A549 (cell line): ENCODE results near the gene TRIM73. TPM values are rescaled to one million over a fixed set of nuclear protein-coding genes. Genes with fewer than 3 reads are reported as not detected.
A peak's percentile ranks its signal among the peaks of the same experiment; 100 is the strongest.
"Not testable (repeated sequence)": the region's sequence is repeated elsewhere in the genome, so short reads cannot be mapped to it uniquely, and the experiment has no call there.

Source experiments
- ATAC-seq, 2 experiments: fragments of 200-7000 bp in 1 of 2; fragments of >200 bp in 1 of 2; cut with Nextera tagmentation in 1 of 2; cut with Tn5 transposase in 1 of 2; 3 replicates each; pipeline versions ENCODE4 v1.8.0 to v1.9.1; 2018 to 2020; ENCODE audit warnings: mild to moderate bottlenecking in 1 of 2, moderate library complexity in 1 of 2
- CTCF ChIA-PET: fragments of 300-600 bp; sonication (Branson Sonifier 250); formaldehyde crosslinking; extraction: SDS; loops from one replicate; lab custom pipeline; 2021; ENCODE audit warnings: antibody characterized with exemption, inconsistent platforms; lab: Yijun Ruan, JAX
- POLR2A ChIA-PET: fragments of 350-600 bp; formaldehyde crosslinking; extraction: SDS; loops from one replicate; lab custom pipeline; 2021; ENCODE audit warnings: antibody characterized with exemption, inconsistent platforms; lab: Yijun Ruan, JAX
- DNase-seq, 2 experiments: peaks; one replicate each; pipeline versions ENCODE4 v3.0.0 to v3.0.0-alpha.2; 2011 to 2016; ENCODE audit warnings: low read depth in 1 of 2, low spot score in 1 of 2
- FAIRE-seq: peaks from 2 replicates; lab custom pipeline; 2011; peaks lifted over from hg19 to GRCh38; lab: Jason Lieb, UNC
- H3K27ac ChIP-seq, 2 experiments: fragments of >200 bp; sonication (Bioruptor Twin); formaldehyde crosslinking; 3 replicates each; pipeline ENCODE4 v1.5.1; 2016 to 2017
- H3K4me1 ChIP-seq: fragments of >200 bp; sonication (Bioruptor Twin); formaldehyde crosslinking; 3 replicates; pipeline ENCODE4 v1.6.1; 2016
- H3K4me2 ChIP-seq: fragments of >200 bp; sonication (Bioruptor Twin); formaldehyde crosslinking; 3 replicates; pipeline ENCODE4 v1.6.1; 2016
- H3K4me3 ChIP-seq: fragments of >200 bp; sonication (Bioruptor Twin); formaldehyde crosslinking; 3 replicates; pipeline ENCODE4 v1.5.1; 2016
- H3K9me3 ChIP-seq: fragments of >200 bp; sonication (Bioruptor Twin); formaldehyde crosslinking; 3 replicates; pipeline ENCODE4 v1.6.1; 2016
- POLR2A ChIP-seq: IDR thresholded peaks from 2 replicates; pipeline ENCODE4 v1.6.1; 2012; ENCODE audit warnings: mild to moderate bottlenecking, low read length
- WGBS: methylation state at CpG from one replicate; pipeline ENCODE4 v1.1.6; 2017; ENCODE audit errors: missing lambda C conversion rate; 5-methylcytosine and 5-hydroxymethylcytosine counted together
- polyA minus RNA-seq: library from RNA; depleted of rRNA, polyadenylated mRNA; stranded (reverse); fragments of >200 nt; gene quantifications from 2 replicates; pipeline ENCODE4 v1.2.3, GENCODE V29; 2011; rRNA and poly(A)+ RNA removed
- polyA plus RNA-seq, 4 experiments: library from polyadenylated mRNA; depleted of rRNA in 3 of 4; stranded (reverse); fragments of >200 nt; fragmentation: RNase III in 1 of 4; extraction: RNeasy Plus Mini Kit Qiagen cat#74134 plus additional on column Dnase treatment in 1 of 4; gene quantifications; 2 replicates in 3 of 4; 3 replicates in 1 of 4; pipeline ENCODE4 v1.2.3, GENCODE V29; 2011 to 2017

TRIM73 gene
- 0.63 and 0.97 TPM in 2 replicates for polyA plus RNA-seq (2011; rRNA removed)
- 0.52 and 0.66 TPM in 2 replicates for polyA plus RNA-seq (2012; cell fraction: cytosol; rRNA removed)
- 14.0 and 18.6 TPM in 2 replicates for polyA plus RNA-seq (2012; cell fraction: nucleus; rRNA removed)
- polyA plus RNA-seq (2017; fragmentation: RNase III; extraction: RNeasy Plus Mini Kit Qiagen cat#74134 plus additional on column Dnase treatment) = 2.0 to 2.9 TPM (median 2.5 TPM) in 3 replicates
- 0.58 and 1.0 TPM in 2 replicates for polyA minus RNA-seq

- CTCF ChIA-PET, FAIRE-seq, H3K27ac ChIP-seq, H3K4me1 ChIP-seq, POLR2A ChIA-PET, H3K4me2 ChIP-seq, DNase-seq, ATAC-seq, H3K4me3 ChIP-seq, H3K9me3 ChIP-seq: not testable (repeated sequence)
- WGBS = no CpG with 5 or more reads among the region's 34 CpGs
Measured at GRCh38 chr7:75395329-75395728, at the start of gene TRIM73. Gene TRIM73 (plus strand): TSS chr7:75395629. CDS start chr7:75398934, 3,305 bp downstream.

- peak; percentile 95 to 99 for ATAC-seq
- DNase-seq, H3K9me3 ChIP-seq, FAIRE-seq, POLR2A ChIA-PET, CTCF ChIA-PET, H3K4me1 ChIP-seq, H3K4me2 ChIP-seq: not testable (repeated sequence)
- Histone ChIP-seq H3K27ac (peak overlapping the region; percentile 62 to 76; a peak in 5 of 6 replicates), H3K4me3 (peak overlapping the region; percentile 42)
- WGBS = no CpG with 5 or more reads among the region's 70 CpGs
- TF ChIP-seq POLR2A = peak; percentile 18; the same call in 1 of the 2 replicates
Measured at GRCh38 chr7:75358671-75359541, 36.5 kb upstream of the TRIM73 start.

GRCh38 chr7:75359542-75359848, 35.9 kb upstream of the TRIM73 start:
- no CpG with 5 or more reads among the region's 29 CpGs for WGBS
- H3K4me2 ChIP-seq, H3K9me3 ChIP-seq, H3K4me1 ChIP-seq, CTCF ChIA-PET, DNase-seq, FAIRE-seq, POLR2A ChIA-PET: not testable (repeated sequence)
- peak in 1 of 2 experiments; percentile 89; a peak in 4 of 6 replicates for ATAC-seq
- Histone ChIP-seq H3K4me3 (peak overlapping the region; percentile 42), H3K27ac (peak overlapping the region in 1 of 2 experiments; percentile 76; a peak in 2 of 6 replicates)

GRCh38 chr7:75364079-75364478, 31.4 kb upstream of the TRIM73 start:
- CTCF ChIA-PET, ATAC-seq, FAIRE-seq, H3K27ac ChIP-seq, H3K4me3 ChIP-seq, DNase-seq, POLR2A ChIA-PET, H3K4me2 ChIP-seq, H3K9me3 ChIP-seq, H3K4me1 ChIP-seq: not testable (repeated sequence)
- WGBS = no CpG with 5 or more reads among the region's 3 CpGs

- H3K9me3 ChIP-seq, DNase-seq, H3K27ac ChIP-seq, POLR2A ChIA-PET, CTCF ChIA-PET, H3K4me1 ChIP-seq, H3K4me3 ChIP-seq, FAIRE-seq, H3K4me2 ChIP-seq: not testable (repeated sequence)
- ATAC-seq = peak; percentile 47 to 52; a peak in 4 of 6 replicates
- no CpG with 5 or more reads among the region's 5 CpGs for WGBS
Measured at GRCh38 chr7:75366643-75367042, 28.8 kb upstream of the TRIM73 start.

GRCh38 chr7:75367313-75367712, 28.1 kb upstream of the TRIM73 start:
- H3K27ac ChIP-seq, H3K9me3 ChIP-seq, H3K4me3 ChIP-seq, DNase-seq, CTCF ChIA-PET, POLR2A ChIA-PET, H3K4me2 ChIP-seq, FAIRE-seq, H3K4me1 ChIP-seq: not testable (repeated sequence)
- peak; percentile 42 to 72; a peak in 5 of 6 replicates for ATAC-seq
- 94% methylated on average over 4 of the region's 9 CpGs for WGBS

GRCh38 chr7:75374144-75374518, 21.3 kb upstream of the TRIM73 start:
- H3K27ac ChIP-seq, H3K4me2 ChIP-seq, DNase-seq, CTCF ChIA-PET, H3K9me3 ChIP-seq, POLR2A ChIA-PET, FAIRE-seq, H3K4me3 ChIP-seq, H3K4me1 ChIP-seq: not testable (repeated sequence)
- WGBS = no CpG with 5 or more reads among the region's 4 CpGs
- peak; percentile 52 to 73 for ATAC-seq

- DNase-seq, H3K27ac ChIP-seq, H3K9me3 ChIP-seq, H3K4me2 ChIP-seq, H3K4me1 ChIP-seq, POLR2A ChIA-PET, FAIRE-seq, CTCF ChIA-PET, H3K4me3 ChIP-seq: not testable (repeated sequence)
- ATAC-seq = peak; percentile 64
- no CpG with 5 or more reads among the region's 17 CpGs for WGBS
Measured at GRCh38 chr7:75374519-75375317, 20.7 kb upstream of the TRIM73 start.

- H3K4me3 ChIP-seq, FAIRE-seq, H3K4me2 ChIP-seq, CTCF ChIA-PET, POLR2A ChIA-PET, H3K4me1 ChIP-seq, H3K27ac ChIP-seq, DNase-seq, H3K9me3 ChIP-seq: not testable (repeated sequence)
- WGBS = no CpG with 5 or more reads among the region's 6 CpGs
- peak in 1 of 2 experiments; percentile 42; a peak in 3 of 6 replicates for ATAC-seq
Measured at GRCh38 chr7:75393194-75393593, 2.2 kb upstream of the TRIM73 start.

- DNase-seq, H3K9me3 ChIP-seq, CTCF ChIA-PET, POLR2A ChIA-PET, FAIRE-seq, H3K4me1 ChIP-seq, H3K4me2 ChIP-seq, H3K27ac ChIP-seq, H3K4me3 ChIP-seq: not testable (repeated sequence)
- ATAC-seq = 0 out of 6 replicates have a peak, but pooled peaks of 1 of the 2 experiments have one; percentile 39
- WGBS = no CpG with 5 or more reads among the region's 2 CpGs
Measured at GRCh38 chr7:75397865-75398264, 2.4 kb downstream of the TRIM73 start.
